T follicular helper cell (primary cell): ENCODE measurements around the gene KRTAP10-2.

Source experiments
- DNase-seq: peaks from one replicate; pipeline ENCODE4 v3.0.0-alpha.2; 2020; ENCODE audit warnings: low read depth

KRTAP10-2 gene

GRCh38 chr21:44539991-44540666 is 11.2 kb downstream of the KRTAP10-2 start, which contains the start of gene KRTAP10-1:
KRTAP10-1 (minus strand) TSS chr21:44540195; CDS start chr21:44540150, 45 bp downstream.
- DNase-seq = no peak

GRCh38 chr21:44539046-44539445 is 12.3 kb downstream of the KRTAP10-2 start:
- DNase-seq = no peak

- DNase-seq = no peak
These were observed 13.1 kb downstream of the KRTAP10-2 start for GRCh38 chr21:44537930-44538911.

- DNase-seq = no peak
These were observed 15.3 kb downstream of the KRTAP10-2 start for GRCh38 chr21:44535963-44536362.

- DNase-seq = no peak
These were observed 16.6 kb downstream of the KRTAP10-2 start for GRCh38 chr21:44534688-44535087.

GRCh38 chr21:44533891-44534627 is 17.2 kb downstream of the KRTAP10-2 start:
- no peak for DNase-seq

GRCh38 chr21:44533121-44533890 is 18.0 kb downstream of the KRTAP10-2 start:
- no peak for DNase-seq

GRCh38 chr21:44532712-44533111 is 18.6 kb downstream of the KRTAP10-2 start:
- DNase-seq = no peak

GRCh38 chr21:44531606-44532564 is 19.4 kb downstream of the KRTAP10-2 start:
- DNase-seq = no peak

- no peak for DNase-seq
These were observed 20.3 kb downstream of the KRTAP10-2 start for GRCh38 chr21:44530903-44531605.

- DNase-seq = no peak
These were observed 20.9 kb downstream of the KRTAP10-2 start for GRCh38 chr21:44530221-44530902.

- no peak for DNase-seq
These were observed 21.7 kb downstream of the KRTAP10-2 start for GRCh38 chr21:44529503-44530125.

- DNase-seq = no peak
These were observed 22.3 kb downstream of the KRTAP10-2 start for GRCh38 chr21:44529011-44529421.

- no peak for DNase-seq
These were observed 22.7 kb downstream of the KRTAP10-2 start for GRCh38 chr21:44528634-44528995.

- DNase-seq = no peak
These were observed 23.2 kb downstream of the KRTAP10-2 start for GRCh38 chr21:44527983-44528633.

- no peak for DNase-seq
These were observed 23.9 kb downstream of the KRTAP10-2 start for GRCh38 chr21:44527156-44527982.
